ENCODE results near the gene TOR1B. TPM values are rescaled to one million over a fixed set of nuclear protein-coding genes. Genes with fewer than 3 reads are reported as not detected.
"Not testable (repeated sequence)": the region's sequence is repeated elsewhere in the genome, so short reads cannot be mapped to it uniquely, and the experiment has no call there.

The TOR1B gene
- total and polyA plus RNA-seq, 4 donors = 12.8 to 31.9 (median 17.8) TPM

GRCh38 chr9:129762370-129762984 lies 40.5 kb upstream of the TOR1B start:
- H3K27me3 ChIP-seq (ENCODE audit: control insufficient read depth in 4 of 4, insufficient read depth in 4 of 4, low read length in 3 of 4); H3K4me1 ChIP-seq (ENCODE audit: control insufficient read depth in 4 of 4, insufficient read depth in 4 of 4, low read length in 3 of 4); DNase-seq (ENCODE audit: low spot score); H3K9ac ChIP-seq (ENCODE audit: low read depth in 1 of 2, low read length in 2 of 2); H3K4me3 ChIP-seq (ENCODE audit: low read depth in 1 of 3, low read length in 3 of 3); H3K9me3 ChIP-seq (ENCODE audit: control insufficient read depth in 4 of 4, low read length in 3 of 4); H3K36me3 ChIP-seq (ENCODE audit: control insufficient read depth in 4 of 4, insufficient read depth in 3 of 4, low read depth in 1 of 4, low read length in 3 of 4): not testable (repeated sequence)
- H3K27ac ChIP-seq (ENCODE audit: low read depth in 1 of 2, low read length in 2 of 2) = peak overlapping the region in 1 of 2 donors; percentile 20
- 69% methylated on average over 13 of the region's 13 CpGs for WGBS
- peak; percentile 46 for TF ChIP-seq NR2F2 (IDR thresholded peaks at IDR 0.05)

- 80% methylated on average over 13 of the region's 13 CpGs for WGBS
- H3K27ac ChIP-seq (ENCODE audit: low read depth in 1 of 2, low read length in 2 of 2) = peak overlapping the region in 1 of 2 donors; percentile 20
- no peaks in the 10 kb centered on the region for H3K9me3 ChIP-seq (ENCODE audit: control insufficient read depth in 4 of 4, low read length in 3 of 4)
- no peaks in the 10 kb centered on the region for H3K27me3 ChIP-seq (ENCODE audit: control insufficient read depth in 4 of 4, insufficient read depth in 4 of 4, low read length in 3 of 4)
- no peak overlapping the region for H3K9ac ChIP-seq (ENCODE audit: low read depth in 1 of 2, low read length in 2 of 2)
- no peak overlapping the region for H3K4me3 ChIP-seq (ENCODE audit: low read depth in 1 of 3, low read length in 3 of 3)
- no peaks in the 10 kb centered on the region for H3K36me3 ChIP-seq (ENCODE audit: control insufficient read depth in 4 of 4, insufficient read depth in 3 of 4, low read depth in 1 of 4, low read length in 3 of 4)
- TF ChIP-seq NR2F2 (IDR thresholded peaks at IDR 0.05) = peak; percentile 11
- TF ChIP-seq, protein P1, sequence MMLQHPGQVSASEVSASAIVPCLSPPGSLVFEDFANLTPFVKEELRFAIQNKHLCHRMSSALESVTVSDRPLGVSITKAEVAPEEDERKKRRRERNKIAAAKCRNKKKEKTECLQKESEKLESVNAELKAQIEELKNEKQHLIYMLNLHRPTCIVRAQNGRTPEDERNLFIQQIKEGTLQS (IDR thresholded peaks at IDR 0.05) = no peak
- no peak for DNase-seq (ENCODE audit: low spot score)
- H3K4me1 ChIP-seq (ENCODE audit: control insufficient read depth in 4 of 4, insufficient read depth in 4 of 4, low read length in 3 of 4) = peaks cover 0 to 3% (median 0%) of the 10 kb centered on the region in 4 donors
Observed at GRCh38 chr9:129762985-129763926, 39.7 kb upstream of the TOR1B start.

GRCh38 chr9:129765764-129766317 lies 37.1 kb upstream of the TOR1B start:
- H3K36me3 ChIP-seq (ENCODE audit: control insufficient read depth in 4 of 4, insufficient read depth in 3 of 4, low read depth in 1 of 4, low read length in 3 of 4) = no peaks in the 10 kb centered on the region
- no peak for DNase-seq (ENCODE audit: low spot score)
- TF ChIP-seq GABPA (IDR thresholded peaks at IDR 0.05 in 1 of 2, conservative IDR thresholded peaks at IDR 0.05 in 1 of 2) (no peak), ZBTB33 (IDR thresholded peaks at IDR 0.05) (no peak), CTCF (IDR thresholded peaks at IDR 0.05; ENCODE audit: low read depth, low read length, missing input control) (no peak), SP1 (IDR thresholded peaks at IDR 0.05) (no peak)
- 71% methylated on average over 4 of the region's 4 CpGs for WGBS
- no peaks in the 10 kb centered on the region for H3K27me3 ChIP-seq (ENCODE audit: control insufficient read depth in 4 of 4, insufficient read depth in 4 of 4, low read length in 3 of 4)
- H3K9me3 ChIP-seq (ENCODE audit: control insufficient read depth in 4 of 4, low read length in 3 of 4) = no peaks in the 10 kb centered on the region
- H3K4me3 ChIP-seq (ENCODE audit: low read depth in 1 of 3, low read length in 3 of 3) = no peak overlapping the region
- peaks cover 0 to 3% (median 0%) of the 10 kb centered on the region in 4 donors for H3K4me1 ChIP-seq (ENCODE audit: control insufficient read depth in 4 of 4, insufficient read depth in 4 of 4, low read length in 3 of 4)
- no peak overlapping the region for H3K27ac ChIP-seq (ENCODE audit: low read depth in 1 of 2, low read length in 2 of 2)
- H3K9ac ChIP-seq (ENCODE audit: low read depth in 1 of 2, low read length in 2 of 2) = no peak overlapping the region

All from liver (tissue), 9 donors.